Hepatocyte (in vitro differentiated cells): ENCODE measurements around the gene CCNQ. TPM values are rescaled to one million over a fixed set of nuclear protein-coding genes. Genes with fewer than 3 reads are reported as not detected.

ENCODE experiments used
- DNase-seq: peaks from one replicate; pipeline ENCODE4 v3.0.0-alpha.2; 2016; ENCODE audit warnings: low spot score
- H2AFZ ChIP-seq: fragments of 200-600 bp; sonication (generic); 2 replicates; pipeline ENCODE4 v1.6.0; 2016; ENCODE audit warnings: antibody characterized with exemption, mild to moderate bottlenecking
- H3K27ac ChIP-seq: fragments of 200-600 bp; sonication (generic); 2 replicates; pipeline ENCODE4 v1.5.1; 2016; ENCODE audit warnings: mild to moderate bottlenecking
- H3K27me3 ChIP-seq: fragments of 200-600 bp; sonication (generic); 2 replicates; pipeline ENCODE4 v1.6.1; 2016
- H3K36me3 ChIP-seq: fragments of 200-600 bp; sonication (generic); replicated peaks from 2 replicates; pipeline ENCODE4 v1.5.1; 2016; ENCODE audit warnings: low read depth; ENCODE audit not compliant: insufficient read depth
- H3K4me1 ChIP-seq: fragments of 200-600 bp; sonication (generic); 2 replicates; pipeline ENCODE4 v1.5.1; 2016; ENCODE audit warnings: mild to moderate bottlenecking, moderate library complexity; ENCODE audit not compliant: insufficient read depth
- H3K4me2 ChIP-seq: fragments of 200-600 bp; sonication (generic); 2 replicates; pipeline ENCODE4 v1.6.0; 2016
- H3K4me3 ChIP-seq: fragments of 200-600 bp; sonication (generic); 2 replicates; pipeline ENCODE4 v1.5.1; 2016; ENCODE audit warnings: mild to moderate bottlenecking
- H3K79me2 ChIP-seq: fragments of 200-600 bp; sonication (generic); 2 replicates; pipeline ENCODE4 v1.6.0; 2017; ENCODE audit warnings: mild to moderate bottlenecking
- H3K9me2 ChIP-seq: fragments of 200-600 bp; sonication (generic); replicated peaks from 2 replicates; pipeline ENCODE4 v1.6.0; 2017; ENCODE audit warnings: mild to moderate bottlenecking; ENCODE audit not compliant: insufficient read depth
- H3K9me3 ChIP-seq: fragments of 200-600 bp; sonication (generic); 2 replicates; pipeline ENCODE4 v1.5.1; 2016; ENCODE audit warnings: low read depth, mild to moderate bottlenecking
- H4K20me1 ChIP-seq: fragments of 200-600 bp; sonication (generic); 2 replicates; pipeline ENCODE4 v1.6.0; 2016; ENCODE audit warnings: mild to moderate bottlenecking; ENCODE audit not compliant: insufficient read depth, poor library complexity, severe bottlenecking
- CTCF ChIP-seq: fragments of 200-600 bp; sonication (generic); IDR thresholded peaks from 2 replicates; pipeline ENCODE4 v1.5.1; 2016; ENCODE audit warnings: antibody characterized with exemption, mild to moderate bottlenecking; ENCODE audit not compliant: poor library complexity
- EZH2 ChIP-seq: fragments of 200-600 bp; sonication (generic); IDR thresholded peaks from 2 replicates; pipeline ENCODE4 v1.6.1; 2016; ENCODE audit warnings: antibody characterized with exemption, mild to moderate bottlenecking, borderline replicate concordance
- EZH2phosphoT487 ChIP-seq: fragments of 200-600 bp; sonication (generic); IDR thresholded peaks from one replicate; pipeline ENCODE4 v1.6.1; 2018; ENCODE audit warnings: antibody characterized with exemption, mild to moderate bottlenecking, low read depth, moderate library complexity; ENCODE audit not compliant: unreplicated experiment, severe bottlenecking
- WGBS: methylation state at CpG from one replicate; pipeline ENCODE4 v1.1.6; 2016; ENCODE audit warnings: low lambda C conversion rate; ENCODE audit errors: missing lambda C conversion rate; 5-methylcytosine and 5-hydroxymethylcytosine counted together
- polyA plus RNA-seq: library from polyadenylated mRNA; unstranded; fragments of >200 nt; fragmentation: Nextera tagmentation; extraction: Ambion mirVana; gene quantifications from 2 replicates; pipeline ENCODE4 v1.2.1, GENCODE V29; 2016
- total RNA-seq: library from RNA; depleted of rRNA; stranded (reverse); fragments of >200 nt; gene quantifications from 2 replicates; pipeline ENCODE4 v1.2.3, GENCODE V29; 2014

The CCNQ gene
- total and polyA plus RNA-seq, 2 experiments from 2014 or later = 26.7 to 28.3 TPM

GRCh38 chrX:153595387-153595786, 3.6 kb downstream of the CCNQ start:
- WGBS = 85% methylated on average over 11 of the region's 11 CpGs
- Histone ChIP-seq H3K27me3 (no peaks in the 10 kb centered on the region), H3K9me3 (no peaks in the 10 kb centered on the region), H3K4me1 (peaks cover 4% of the 10 kb centered on the region), H3K4me3 (no peak overlapping the region), H3K36me3 (no peaks in the 10 kb centered on the region), H3K27ac (no peak overlapping the region), H3K4me2 (no peak overlapping the region), H2AFZ (no peak overlapping the region), H4K20me1 (no peaks in the 10 kb centered on the region), H3K79me2 (peaks cover 17% of the 10 kb centered on the region), H3K9me2 (no peaks in the 10 kb centered on the region)
- TF ChIP-seq EZH2 (no peak), CTCF (no peak), EZH2phosphoT487 (no peak)
- DNase-seq = no peak

GRCh38 chrX:153593811-153594500, 5.0 kb downstream of the CCNQ start:
- TF ChIP-seq EZH2 = no peak
- no peak for TF ChIP-seq EZH2phosphoT487
- TF ChIP-seq CTCF = no peak
- 85% methylated on average over 22 of the region's 22 CpGs for WGBS

GRCh38 chrX:153592966-153593688, 5.8 kb downstream of the CCNQ start:
- Histone ChIP-seq H4K20me1 (no peaks in the 10 kb centered on the region), H3K4me2 (no peak overlapping the region), H3K9me3 (no peaks in the 10 kb centered on the region), H3K4me3 (no peak overlapping the region), H3K27ac (no peak overlapping the region), H3K4me1 (peaks cover 4% of the 10 kb centered on the region), H3K36me3 (no peaks in the 10 kb centered on the region), H3K27me3 (no peaks in the 10 kb centered on the region), H2AFZ (no peak overlapping the region), H3K9me2 (no peaks in the 10 kb centered on the region), H3K79me2 (peaks cover 15% of the 10 kb centered on the region)
- no peak for DNase-seq
- no peak for TF ChIP-seq EZH2phosphoT487
- TF ChIP-seq CTCF = no peak
- TF ChIP-seq EZH2 = no peak
- 80% methylated on average over 12 of the region's 12 CpGs for WGBS

More at GRCh38 chrX:153593811-153594500, 5.0 kb downstream of the CCNQ start:
- Histone ChIP-seq H2AFZ (no peak overlapping the region), H3K79me2 (peaks cover 17% of the 10 kb centered on the region), H3K4me3 (no peak overlapping the region), H3K4me2 (no peak overlapping the region), H3K36me3 (no peaks in the 10 kb centered on the region), H3K27ac (no peak overlapping the region), H3K9me2 (no peaks in the 10 kb centered on the region), H4K20me1 (no peaks in the 10 kb centered on the region), H3K4me1 (peaks cover 4% of the 10 kb centered on the region), H3K9me3 (no peaks in the 10 kb centered on the region), H3K27me3 (no peaks in the 10 kb centered on the region)
- no peak for DNase-seq
